Measurements from ENCODE around the gene PRDM16. TPM values are rescaled to one million over a fixed set of nuclear protein-coding genes. Genes with fewer than 3 reads are reported as not detected.
A peak's percentile ranks its signal among the peaks of the same experiment; 100 is the strongest.

Gene PRDM16
- total and polyA plus RNA-seq, 3 donors from 2014 or later, result 2.1 to 5.6 (median 4.7) TPM

DNA sequence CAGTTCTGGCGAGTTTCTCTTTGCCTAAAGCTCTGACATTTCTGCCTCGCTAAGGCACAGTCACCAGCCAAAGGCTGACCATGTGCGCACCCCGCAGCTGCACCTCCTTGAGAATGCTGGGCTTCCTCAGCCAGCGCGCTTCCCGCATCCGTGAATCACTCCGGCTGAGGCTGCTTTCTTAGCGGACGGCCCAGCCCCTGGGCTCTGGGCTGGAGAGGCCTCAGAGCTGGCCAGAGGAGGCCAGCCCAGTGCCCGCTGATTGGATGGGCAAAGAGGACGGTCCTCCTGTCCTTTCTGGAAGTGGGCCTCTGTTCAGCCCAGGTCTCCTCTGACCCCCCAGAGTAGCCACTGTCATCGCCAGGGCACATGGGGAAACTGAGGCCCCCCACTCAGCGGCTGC, 56.1 kb downstream of the PRDM16 start:
- Histone ChIP-seq H3K27me3 (no peaks in the 10 kb centered on the region), H3K36me3 (ENCODE audit: low read depth, missing control alignments) (no peaks in the 10 kb centered on the region), H3K27ac (no peak overlapping the region), H3K4me3 (no peak overlapping the region), H3K4me1 (peaks cover 53% of the 10 kb centered on the region), H3K9me3 (no peaks in the 10 kb centered on the region)
- DNase-seq, result no peak
- intact Hi-C loops (cut with DNase I; ENCODE audit: low total_unique reads), result no loop called here
- WGBS, 2 donors, result 76 to 84% methylated on average over 12 to 13 of the region's 15 CpGs
- TF ChIP-seq POLR2A (IDR thresholded peaks at IDR 0.05) (no peak), CTCF (IDR thresholded peaks at IDR 0.05) (no peak)

GRCh38 chr1:3125546-3126368, 56.8 kb downstream of the PRDM16 start:
- Histone ChIP-seq H3K9me3 (no peaks in the 10 kb centered on the region), H3K4me3 (no peak overlapping the region), H3K4me1 (peaks cover 53% of the 10 kb centered on the region), H3K36me3 (ENCODE audit: low read depth, missing control alignments) (no peaks in the 10 kb centered on the region), H3K27me3 (no peaks in the 10 kb centered on the region), H3K27ac (peak overlapping the region; percentile 40 to 84)
- DNase-seq, result no peak
- WGBS, 2 donors, result 80 to 92% methylated on average over 20 to 46 of the region's 47 CpGs
- TF ChIP-seq POLR2A (IDR thresholded peaks at IDR 0.05) (no peak), CTCF (IDR thresholded peaks at IDR 0.05) (no peak)
- intact Hi-C loops (cut with DNase I; ENCODE audit: low total_unique reads), result no loop called here

DNA sequence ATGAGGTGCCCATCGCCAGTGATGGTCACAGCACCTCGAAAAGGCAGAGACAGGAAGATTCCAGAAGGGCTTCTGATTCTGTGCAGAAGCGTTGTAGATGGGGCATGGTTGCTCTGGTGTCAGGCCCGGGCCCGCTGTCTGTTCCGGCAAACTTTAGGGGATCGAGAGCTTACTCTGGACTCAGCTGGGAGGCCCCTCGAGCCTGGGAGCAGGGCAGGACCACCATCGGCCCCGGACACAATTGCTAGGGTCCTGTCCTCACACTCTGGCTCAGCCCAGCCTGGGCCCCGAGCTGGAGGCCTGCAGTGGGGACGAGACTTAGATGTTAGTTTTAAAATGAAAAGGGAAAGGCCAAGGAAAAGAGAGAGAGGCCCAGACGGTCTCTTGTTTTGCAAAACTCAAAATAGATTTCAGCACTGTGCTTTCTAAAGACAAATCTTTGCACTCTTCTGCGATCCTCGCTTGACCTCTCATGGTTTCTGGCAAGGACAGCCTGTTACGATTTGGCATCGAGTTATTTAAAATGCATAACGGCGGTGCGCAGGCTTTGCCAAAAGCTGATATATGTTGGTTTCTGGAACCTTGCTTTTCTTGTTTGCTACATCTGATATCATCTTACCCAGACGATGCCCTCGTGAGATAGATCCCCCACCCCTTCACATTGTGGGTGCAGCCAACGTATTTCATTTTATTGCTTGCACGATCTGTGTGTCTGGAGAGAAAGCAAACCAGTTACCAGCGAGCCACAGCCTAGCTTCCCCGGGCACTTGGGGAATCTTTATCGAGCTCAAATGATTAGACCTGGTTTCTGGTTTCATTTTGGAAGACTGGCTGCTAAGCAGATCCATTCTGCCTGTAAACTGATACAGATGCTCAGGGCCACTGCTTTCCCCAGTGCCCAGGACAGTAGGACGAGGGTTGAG, 58.0 kb downstream of the PRDM16 start:
- H3K36me3 ChIP-seq (ENCODE audit: low read depth, missing control alignments), result no peaks in the 10 kb centered on the region
- H3K4me1 ChIP-seq, result peaks cover 53% of the 10 kb centered on the region
- H3K27ac ChIP-seq, result peak overlapping the region; percentile 40 to 84
- H3K27me3 ChIP-seq, result no peaks in the 10 kb centered on the region
- no peak overlapping the region for H3K4me3 ChIP-seq
- peak; percentile 67 for DNase-seq
- WGBS, 2 donors, result 50 to 61% methylated on average over 26 to 28 of the region's 28 CpGs
- H3K9me3 ChIP-seq, result no peaks in the 10 kb centered on the region
- intact Hi-C loops (cut with DNase I; ENCODE audit: low total_unique reads), result no loop called here
- TF ChIP-seq POLR2A (IDR thresholded peaks at IDR 0.05), result no peak
- no peak for TF ChIP-seq CTCF (IDR thresholded peaks at IDR 0.05)

DNA sequence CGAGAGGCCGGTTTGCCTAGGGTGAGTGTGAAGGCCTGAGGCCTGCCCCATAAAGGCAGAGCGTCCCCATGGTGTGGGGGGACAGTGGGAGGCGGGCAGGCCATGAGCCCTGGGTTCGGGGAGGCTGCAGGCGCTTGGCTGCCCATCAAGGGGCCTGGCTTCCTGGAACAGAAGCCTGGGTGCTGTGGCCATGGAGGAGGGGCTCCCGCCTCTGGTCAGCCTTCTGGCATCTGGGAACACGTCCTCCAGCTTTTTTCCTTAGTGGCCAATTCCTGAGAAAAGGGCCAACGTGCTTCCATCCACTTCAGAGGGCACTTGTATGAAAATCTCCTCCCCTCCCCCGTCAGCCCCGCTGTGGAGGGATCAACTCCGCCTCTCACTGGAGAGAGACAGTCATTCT, 58.7 kb downstream of the PRDM16 start:
- intact Hi-C loops (cut with DNase I; ENCODE audit: low total_unique reads), result no loop called here
- 71 to 72% methylated on average over 6 to 12 of the region's 12 CpGs for WGBS, 2 donors
- peak overlapping the region; percentile 40 to 84 for H3K27ac ChIP-seq
- no peaks in the 10 kb centered on the region for H3K36me3 ChIP-seq (ENCODE audit: low read depth, missing control alignments)
- H3K27me3 ChIP-seq, result no peaks in the 10 kb centered on the region
- no peak overlapping the region for H3K4me3 ChIP-seq
- DNase-seq, result no peak
- H3K9me3 ChIP-seq, result no peaks in the 10 kb centered on the region
- no peak for TF ChIP-seq CTCF (IDR thresholded peaks at IDR 0.05)
- TF ChIP-seq POLR2A (IDR thresholded peaks at IDR 0.05), result no peak
- peaks cover 53% of the 10 kb centered on the region for H3K4me1 ChIP-seq

Data from testis (tissue), 3 donors.